ENCODE measurements around the gene ITGBL1.

The ITGBL1 gene

DNA sequence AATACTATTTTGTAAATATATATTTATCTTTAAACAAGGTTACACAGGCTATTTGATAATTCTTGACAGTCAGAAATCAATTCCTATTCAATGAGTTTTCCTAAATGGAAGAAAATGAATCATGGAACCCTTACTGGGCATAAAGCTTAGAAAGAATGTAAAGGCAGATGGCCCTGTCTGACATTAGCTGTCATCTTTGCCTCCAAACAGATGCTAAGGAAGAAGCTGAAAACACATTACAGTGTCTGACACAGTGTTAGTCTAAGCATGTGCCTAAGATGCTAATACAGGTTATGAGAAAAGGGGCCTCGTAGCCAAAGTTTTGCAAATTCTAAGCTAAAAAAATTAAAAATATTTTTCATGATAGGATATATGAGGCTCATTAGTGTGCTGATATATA lies 112.8 kb downstream of the ITGBL1 start:
- TF ChIP-seq, protein P1, sequence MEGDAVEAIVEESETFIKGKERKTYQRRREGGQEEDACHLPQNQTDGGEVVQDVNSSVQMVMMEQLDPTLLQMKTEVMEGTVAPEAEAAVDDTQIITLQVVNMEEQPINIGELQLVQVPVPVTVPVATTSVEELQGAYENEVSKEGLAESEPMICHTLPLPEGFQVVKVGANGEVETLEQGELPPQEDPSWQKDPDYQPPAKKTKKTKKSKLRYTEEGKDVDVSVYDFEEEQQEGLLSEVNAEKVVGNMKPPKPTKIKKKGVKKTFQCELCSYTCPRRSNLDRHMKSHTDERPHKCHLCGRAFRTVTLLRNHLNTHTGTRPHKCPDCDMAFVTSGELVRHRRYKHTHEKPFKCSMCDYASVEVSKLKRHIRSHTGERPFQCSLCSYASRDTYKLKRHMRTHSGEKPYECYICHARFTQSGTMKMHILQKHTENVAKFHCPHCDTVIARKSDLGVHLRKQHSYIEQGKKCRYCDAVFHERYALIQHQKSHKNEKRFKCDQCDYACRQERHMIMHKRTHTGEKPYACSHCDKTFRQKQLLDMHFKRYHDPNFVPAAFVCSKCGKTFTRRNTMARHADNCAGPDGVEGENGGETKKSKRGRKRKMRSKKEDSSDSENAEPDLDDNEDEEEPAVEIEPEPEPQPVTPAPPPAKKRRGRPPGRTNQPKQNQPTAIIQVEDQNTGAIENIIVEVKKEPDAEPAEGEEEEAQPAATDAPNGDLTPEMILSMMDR (IDR thresholded peaks at IDR 0.05; ENCODE audit: extremely low read depth, missing control alignments): no peak
- no peak for DNase-seq (ENCODE audit: low spot score)

DNA sequence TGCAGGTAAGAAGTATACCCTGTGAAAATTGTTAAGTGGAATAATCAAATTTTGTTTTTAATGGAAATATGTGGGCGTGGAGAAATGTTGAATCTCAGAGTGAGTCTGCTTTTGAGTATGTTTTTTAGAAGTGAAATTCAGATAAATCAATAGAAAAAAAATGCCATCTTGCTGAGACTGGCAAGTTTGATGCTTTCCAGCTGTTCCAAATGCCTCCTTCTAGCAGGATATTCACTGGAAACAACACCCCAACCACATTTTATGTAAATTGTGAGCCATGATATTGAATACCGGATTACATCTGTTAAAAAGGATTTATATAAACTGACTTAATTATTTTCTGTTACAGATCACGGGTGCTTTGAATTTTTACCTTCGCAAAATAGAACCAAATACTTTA lies 115.4 kb downstream of the ITGBL1 start:
- TF ChIP-seq, protein P1 (IDR thresholded peaks at IDR 0.05; ENCODE audit: extremely low read depth, missing control alignments): no peak
- no peak for DNase-seq (ENCODE audit: low spot score)

DNA sequence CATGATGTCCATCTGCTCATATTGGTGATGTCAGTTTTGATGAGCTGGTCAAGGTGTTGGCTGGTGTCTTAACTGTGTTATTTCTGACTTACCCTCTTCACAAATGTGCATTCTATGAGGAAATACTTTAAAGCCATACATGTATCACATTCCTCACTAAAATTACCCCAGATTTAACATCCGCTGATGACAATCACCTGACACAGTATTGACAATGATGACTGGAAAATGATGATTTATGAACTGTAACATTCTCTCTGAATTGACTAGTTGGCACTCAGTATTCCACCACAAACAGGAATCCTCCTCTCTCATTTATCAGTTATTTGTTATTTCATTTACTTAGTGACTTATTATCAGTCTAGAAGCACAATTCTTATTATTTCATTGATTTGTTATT lies 117.3 kb downstream of the ITGBL1 start:
- no peak for DNase-seq (ENCODE audit: low spot score)
- TF ChIP-seq, protein P1 (IDR thresholded peaks at IDR 0.05; ENCODE audit: extremely low read depth, missing control alignments): no peak

DNA sequence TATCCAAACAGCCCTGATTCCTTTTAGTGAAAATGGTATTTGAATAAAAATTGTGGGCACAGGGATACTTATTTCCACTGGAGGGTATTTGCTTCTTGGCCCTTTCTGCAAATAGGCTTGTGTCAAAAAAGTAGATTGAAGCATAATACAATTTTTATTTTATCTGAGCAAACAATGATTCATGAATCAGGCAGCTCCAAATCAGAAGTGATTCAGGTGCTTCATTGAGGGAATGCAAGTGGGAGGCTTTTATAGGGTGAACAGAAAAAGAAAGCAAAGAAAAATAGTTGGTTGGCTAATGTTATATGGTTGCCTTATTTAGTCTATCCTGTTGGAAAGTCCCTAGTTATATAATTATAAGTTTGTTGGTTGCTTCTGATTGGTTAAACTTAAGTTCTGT lies 117.9 kb downstream of the ITGBL1 start:
- TF ChIP-seq, protein P1 (IDR thresholded peaks at IDR 0.05; ENCODE audit: extremely low read depth, missing control alignments): no peak
- no peak for DNase-seq (ENCODE audit: low spot score)

DNA sequence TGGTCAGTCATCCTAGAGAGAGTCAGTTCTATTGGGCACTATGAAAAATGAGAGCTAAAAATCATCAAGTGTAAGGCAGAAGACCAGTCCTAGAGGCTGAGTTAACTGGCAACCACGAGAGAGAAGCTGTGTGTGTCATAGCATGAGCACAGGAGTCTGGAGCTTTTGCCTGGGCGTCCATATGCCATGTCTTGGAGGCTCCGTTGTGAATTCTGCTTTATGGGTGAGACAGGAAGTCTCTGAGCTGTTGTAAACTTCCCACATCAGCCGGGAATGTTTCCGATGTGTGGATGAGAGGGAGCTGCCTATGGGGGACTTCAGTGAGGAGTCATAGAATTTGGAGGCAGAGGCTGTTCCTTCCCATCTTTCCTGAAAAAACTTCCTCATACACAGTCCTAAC lies 120.0 kb downstream of the ITGBL1 start:
- DNase-seq (ENCODE audit: low spot score): no peak
- TF ChIP-seq, protein P1 (IDR thresholded peaks at IDR 0.05; ENCODE audit: extremely low read depth, missing control alignments): no peak

DNA sequence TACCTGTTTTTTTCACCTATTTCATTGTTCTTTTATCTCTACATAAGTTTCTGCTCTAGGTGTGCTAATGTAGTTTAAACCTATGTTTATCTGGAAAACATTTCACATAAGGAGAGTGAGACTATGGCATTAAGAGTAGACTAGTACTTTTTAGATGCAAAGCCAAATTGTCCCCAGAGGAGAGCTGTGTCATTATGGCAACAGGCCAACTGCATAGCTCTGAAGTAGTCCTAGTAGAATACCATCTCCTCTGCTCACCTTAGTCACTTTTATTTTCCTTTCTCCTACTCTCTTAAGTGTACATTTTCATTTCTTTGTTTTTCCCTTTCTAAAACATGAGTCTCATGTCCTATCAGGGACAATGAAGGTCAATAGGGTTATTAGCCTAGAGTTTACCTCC lies 123.1 kb downstream of the ITGBL1 start:
- DNase-seq (ENCODE audit: low spot score): no peak
- TF ChIP-seq, protein P1 (IDR thresholded peaks at IDR 0.05; ENCODE audit: extremely low read depth, missing control alignments): no peak

DNA sequence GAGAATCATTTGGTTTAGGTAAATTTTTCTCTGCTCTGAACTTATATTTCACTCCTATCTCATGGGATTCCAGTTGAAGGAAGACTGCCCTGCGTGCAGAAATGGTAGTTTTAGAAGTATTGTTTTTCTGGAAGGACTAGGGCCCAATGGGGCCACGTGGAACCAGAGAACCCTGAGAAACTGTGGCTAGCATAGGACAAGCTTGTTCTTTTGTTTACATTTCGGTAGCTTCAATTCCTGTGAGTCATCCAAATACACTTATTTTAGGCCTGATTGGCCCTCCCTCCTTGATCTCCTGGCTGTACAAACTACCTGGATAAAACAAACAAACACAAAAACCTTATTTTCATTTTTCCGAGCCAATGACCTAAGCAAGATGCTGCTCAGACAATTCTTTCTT lies 124.0 kb downstream of the ITGBL1 start:
- DNase-seq (ENCODE audit: low spot score): no peak
- TF ChIP-seq, protein P1 (IDR thresholded peaks at IDR 0.05; ENCODE audit: extremely low read depth, missing control alignments): no peak

All from GM20000 (cell line).